Mesenchymal stem cell (in vitro differentiated cells and primary cell): ENCODE results near the gene UTF1.

ENCODE experiments used
- DNase-seq: peaks from one replicate; pipeline ENCODE4 v3.0.0-alpha.2; 2013
- H2AFZ ChIP-seq: one replicate; pipeline ENCODE4 v1.6.1; 2013; ENCODE audit warnings: low read depth, mild to moderate bottlenecking, control low read depth, inconsistent platforms, low read length, moderate library complexity
- H2AK5ac ChIP-seq: 2 replicates; pipeline ENCODE4 v1.6.1; 2013; ENCODE audit warnings: low read length, moderate library complexity, mild to moderate bottlenecking, inconsistent platforms; ENCODE audit not compliant: severe bottlenecking
- H2BK120ac ChIP-seq: one replicate; pipeline ENCODE4 v1.6.1; 2013; ENCODE audit warnings: low read depth, mild to moderate bottlenecking, inconsistent platforms, low read length, moderate library complexity
- H2BK12ac ChIP-seq, 2 experiments: one replicate each; pipeline ENCODE4 v1.6.1; 2013; ENCODE audit warnings: inconsistent platforms in 2 of 2, low read length in 2 of 2, mild to moderate bottlenecking in 2 of 2, moderate library complexity in 2 of 2, control low read depth in 1 of 2
- H2BK15ac ChIP-seq: one replicate; pipeline ENCODE4 v1.6.1; 2013; ENCODE audit warnings: mild to moderate bottlenecking, low read depth, inconsistent platforms; ENCODE audit not compliant: poor library complexity, severe bottlenecking
- H2BK5ac ChIP-seq: 2 replicates; pipeline ENCODE4 v1.6.1; 2013; ENCODE audit warnings: low read depth, mild to moderate bottlenecking, low read length, control low read depth, inconsistent platforms; ENCODE audit not compliant: poor library complexity, severe bottlenecking
- H3K14ac ChIP-seq, 2 experiments: one replicate each; pipeline ENCODE4 v1.6.1; 2013; ENCODE audit warnings: inconsistent platforms in 2 of 2, low read length in 2 of 2, control low read depth in 1 of 2, mild to moderate bottlenecking in 1 of 2, moderate library complexity in 1 of 2
- H3K18ac ChIP-seq, 2 experiments: one replicate each; pipeline ENCODE4 v1.6.1; 2013; ENCODE audit warnings: inconsistent platforms in 2 of 2, low read length in 2 of 2, control low read depth in 1 of 2, low read depth in 1 of 2, mild to moderate bottlenecking in 1 of 2
- H3K23ac ChIP-seq, 2 experiments: one replicate each; pipeline ENCODE4 v1.6.1; 2013; ENCODE audit warnings: inconsistent platforms in 2 of 2, low read length in 2 of 2, mild to moderate bottlenecking in 2 of 2, moderate library complexity in 2 of 2, control low read depth in 1 of 2
- H3K27ac ChIP-seq: 2 replicates; pipeline ENCODE4 v1.5.1; 2013; ENCODE audit warnings: mild to moderate bottlenecking, moderate library complexity, low read length, control low read depth, inconsistent platforms; ENCODE audit not compliant: poor library complexity, severe bottlenecking
- H3K27me3 ChIP-seq, 2 experiments: 2 replicates each; pipeline versions ENCODE4 v1.6.1 to v1.7.0; 2013; ENCODE audit warnings: low read length in 2 of 2, mild to moderate bottlenecking in 2 of 2, moderate library complexity in 2 of 2, control low read depth in 1 of 2, inconsistent platforms in 1 of 2; ENCODE audit not compliant: control insufficient read depth in 1 of 2, insufficient read depth in 1 of 2
- H3K36me3 ChIP-seq, 2 experiments: 2 replicates each; pipeline versions ENCODE4 v1.6.1 to v1.7.0; 2013; ENCODE audit warnings: low read length in 2 of 2, control low read depth in 1 of 2, inconsistent platforms in 1 of 2, low read depth in 1 of 2, mild to moderate bottlenecking in 1 of 2; ENCODE audit not compliant: insufficient read depth in 2 of 2, control insufficient read depth in 1 of 2
- H3K4ac ChIP-seq, 2 experiments: one replicate each; pipeline ENCODE4 v1.6.1; 2013; ENCODE audit warnings: inconsistent platforms in 2 of 2, low read length in 2 of 2, mild to moderate bottlenecking in 2 of 2, moderate library complexity in 2 of 2, control low read depth in 1 of 2, low read depth in 1 of 2
- H3K4me1 ChIP-seq: 2 replicates; pipeline ENCODE4 v1.6.1; 2013; ENCODE audit warnings: low read depth, low read length, control low read depth; ENCODE audit not compliant: control insufficient read depth, insufficient read depth
- H3K4me2 ChIP-seq: 2 replicates; pipeline ENCODE4 v1.6.1; 2013; ENCODE audit warnings: low read length, mild to moderate bottlenecking, inconsistent platforms; ENCODE audit not compliant: poor library complexity, severe bottlenecking
- H3K4me3 ChIP-seq, 2 experiments: 2 replicates each; pipeline versions ENCODE4 v1.5.1 to v1.7.0; 2013; ENCODE audit warnings: low read length in 2 of 2, mild to moderate bottlenecking in 2 of 2, control low read depth in 1 of 2, low read depth in 1 of 2; ENCODE audit not compliant: insufficient read depth in 1 of 2
- H3K79me1 ChIP-seq: replicated peaks from 2 replicates; pipeline ENCODE4 v1.6.1; 2013; ENCODE audit warnings: mild to moderate bottlenecking, control low read depth, low read length, inconsistent platforms; ENCODE audit not compliant: poor library complexity, severe bottlenecking
- H3K9ac ChIP-seq: 2 replicates; pipeline ENCODE4 v1.7.0; 2013; ENCODE audit warnings: mild to moderate bottlenecking, low read length, moderate library complexity
- H3K9me3 ChIP-seq: 2 replicates; pipeline ENCODE4 v1.7.0; 2013; ENCODE audit warnings: mild to moderate bottlenecking, low read length; ENCODE audit not compliant: control insufficient read depth
- H4K8ac ChIP-seq: one replicate; pipeline ENCODE4 v1.6.1; 2013; ENCODE audit warnings: inconsistent platforms, mild to moderate bottlenecking, low read length, moderate library complexity
- H4K91ac ChIP-seq: one replicate; pipeline ENCODE4 v1.6.1; 2013; ENCODE audit warnings: mild to moderate bottlenecking, low read length, inconsistent platforms
- WGBS: methylation state at CpG from one replicate; pipeline ENCODE4 v1.1.7; 2013; ENCODE audit warnings: mixed read lengths; 5-methylcytosine and 5-hydroxymethylcytosine counted together

The UTF1 gene

GRCh38 chr10:133227256-133227655 is 2.8 kb upstream of the UTF1 start:
- no peak overlapping the region for H3K14ac ChIP-seq
- H3K27ac ChIP-seq, result no peak overlapping the region
- no peak overlapping the region for H3K4me2 ChIP-seq
- no peak overlapping the region for H2BK5ac ChIP-seq
- H2AK5ac ChIP-seq, result no peak overlapping the region
- no peak overlapping the region for H4K91ac ChIP-seq
- H2BK15ac ChIP-seq, result no peak overlapping the region
- no peak overlapping the region for H3K4ac ChIP-seq
- no peak overlapping the region for H3K9ac ChIP-seq
- no peak overlapping the region for H3K4me3 ChIP-seq
- no peak for DNase-seq
- H2AFZ ChIP-seq, result no peak overlapping the region
- H3K27me3 ChIP-seq, result peaks cover 32 to 60% of the 10 kb centered on the region in 2 experiments
- peaks cover 11% of the 10 kb centered on the region for H3K4me1 ChIP-seq
- 85% methylated on average over 21 of the region's 21 CpGs for WGBS
- no peak overlapping the region for H3K18ac ChIP-seq
- no peaks in the 10 kb centered on the region for H3K9me3 ChIP-seq
- no peak overlapping the region for H3K23ac ChIP-seq
- no peak overlapping the region for H4K8ac ChIP-seq
- H2BK120ac ChIP-seq, result no peak overlapping the region
- H3K79me1 ChIP-seq, result no peaks in the 10 kb centered on the region
- no peak overlapping the region for H2BK12ac ChIP-seq
- H3K36me3 ChIP-seq, result no peaks in the 10 kb centered on the region

DNA sequence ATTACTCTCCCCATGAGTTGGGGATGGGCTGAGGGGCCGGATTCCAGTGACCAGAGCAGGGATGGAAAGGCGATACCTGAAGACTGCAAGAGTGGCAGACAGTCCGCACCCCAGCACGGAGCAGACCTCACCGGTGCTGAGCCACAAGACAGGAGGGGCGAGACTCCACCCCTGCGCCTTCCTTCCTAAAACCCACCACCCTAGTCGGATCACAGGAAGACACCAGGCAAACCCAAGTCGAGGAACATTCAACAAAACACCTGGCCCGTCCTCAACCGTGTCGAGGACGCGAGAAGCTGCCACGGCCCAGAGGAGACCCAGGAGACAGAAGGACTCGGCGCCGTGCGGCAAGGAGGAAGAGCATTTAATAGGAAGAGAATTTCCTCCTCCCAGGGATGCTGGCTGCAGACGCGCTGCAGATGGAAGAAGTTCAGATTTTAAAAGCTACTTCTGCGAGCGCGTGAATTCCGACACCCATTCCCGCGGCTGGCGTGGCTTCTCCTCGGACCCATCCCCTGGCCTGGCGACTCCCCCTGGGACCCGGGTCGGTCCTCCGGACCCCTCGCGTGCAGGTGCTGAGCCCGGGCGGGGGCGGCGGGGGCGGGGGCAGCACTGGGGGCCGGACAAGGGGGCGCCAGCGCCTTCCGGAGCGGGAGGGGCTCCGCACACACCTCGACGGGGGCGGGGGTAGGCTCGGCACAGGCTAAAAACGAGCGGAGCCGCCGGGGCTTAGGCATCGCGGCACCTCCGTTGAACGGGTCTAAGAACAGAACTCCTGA is 563 bp upstream of the UTF1 start:
- 16% methylated on average over 47 of the region's 58 CpGs for WGBS
- H3K14ac ChIP-seq, result no peak overlapping the region
- H3K4me2 ChIP-seq, result no peak overlapping the region
- H4K8ac ChIP-seq, result no peak overlapping the region
- no peak overlapping the region for H2AFZ ChIP-seq
- no peak overlapping the region for H3K27ac ChIP-seq
- DNase-seq, result no peak
- H2BK15ac ChIP-seq, result no peak overlapping the region
- no peaks in the 10 kb centered on the region for H3K9me3 ChIP-seq
- H2BK12ac ChIP-seq, result no peak overlapping the region
- peaks cover 11% of the 10 kb centered on the region for H3K4me1 ChIP-seq
- no peaks in the 10 kb centered on the region for H3K36me3 ChIP-seq
- H3K18ac ChIP-seq, result no peak overlapping the region
- H3K27me3 ChIP-seq, result peaks cover 53 to 75% of the 10 kb centered on the region in 2 experiments
- H3K9ac ChIP-seq, result no peak overlapping the region
- no peak overlapping the region for H4K91ac ChIP-seq
- H3K23ac ChIP-seq, result no peak overlapping the region
- H2AK5ac ChIP-seq, result no peak overlapping the region
- no peak overlapping the region for H3K4me3 ChIP-seq
- no peak overlapping the region for H3K4ac ChIP-seq
- H3K79me1 ChIP-seq, result no peaks in the 10 kb centered on the region
- H2BK120ac ChIP-seq, result no peak overlapping the region
- no peak overlapping the region for H2BK5ac ChIP-seq

DNA sequence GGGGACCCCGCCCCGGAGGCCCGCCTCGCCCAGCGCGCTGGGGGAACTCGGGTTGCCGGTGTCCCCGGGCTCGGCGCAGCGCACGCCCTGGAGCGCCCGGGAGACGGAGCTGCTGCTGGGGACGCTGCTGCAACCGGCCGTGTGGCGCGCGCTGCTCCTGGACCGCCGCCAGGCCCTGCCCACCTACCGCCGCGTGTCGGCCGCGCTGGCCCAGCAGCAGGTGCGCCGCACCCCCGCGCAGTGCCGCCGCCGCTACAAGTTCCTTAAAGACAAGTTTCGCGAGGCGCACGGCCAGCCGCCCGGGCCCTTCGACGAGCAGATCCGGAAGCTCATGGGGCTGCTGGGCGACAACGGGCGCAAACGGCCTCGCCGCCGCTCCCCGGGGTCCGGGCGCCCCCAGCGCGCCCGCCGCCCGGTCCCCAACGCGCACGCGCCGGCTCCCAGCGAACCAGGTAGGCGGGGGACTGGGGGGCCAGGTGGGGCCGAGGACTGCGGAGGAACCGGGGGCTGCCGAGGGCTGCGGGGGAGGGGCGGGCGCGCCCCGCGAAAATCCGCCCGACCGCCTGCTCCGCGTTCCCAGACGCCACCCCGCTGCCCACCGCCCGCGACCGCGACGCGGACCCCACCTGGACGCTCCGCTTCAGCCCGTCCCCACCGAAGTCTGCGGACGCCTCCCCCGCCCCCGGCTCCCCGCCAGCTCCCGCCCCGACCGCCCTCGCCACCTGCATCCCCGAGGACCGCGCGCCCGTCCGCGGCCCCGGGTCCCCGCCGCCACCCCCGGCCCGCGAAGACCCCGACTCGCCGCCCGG is 574 bp downstream of the UTF1 start:
- DNase-seq, result no peak
- no peak overlapping the region for H4K8ac ChIP-seq
- no peak overlapping the region for H2AK5ac ChIP-seq
- no peak overlapping the region for H4K91ac ChIP-seq
- H3K27me3 ChIP-seq, result peaks cover 56 to 70% of the 10 kb centered on the region in 2 experiments
- H3K4me3 ChIP-seq, result no peak overlapping the region
- no peak overlapping the region for H3K4me2 ChIP-seq
- no peak overlapping the region for H3K14ac ChIP-seq
- H3K9ac ChIP-seq, result no peak overlapping the region
- no peak overlapping the region for H3K18ac ChIP-seq
- H3K9me3 ChIP-seq, result no peaks in the 10 kb centered on the region
- no peak overlapping the region for H3K27ac ChIP-seq
- H3K36me3 ChIP-seq, result no peaks in the 10 kb centered on the region
- WGBS, result 16% methylated on average over 97 of the region's 122 CpGs
- H2BK15ac ChIP-seq, result no peak overlapping the region
- H3K4ac ChIP-seq, result no peak overlapping the region
- H2BK120ac ChIP-seq, result no peak overlapping the region
- H3K23ac ChIP-seq, result no peak overlapping the region
- no peak overlapping the region for H2BK5ac ChIP-seq
- H2BK12ac ChIP-seq, result no peak overlapping the region
- no peak overlapping the region for H2AFZ ChIP-seq
- H3K79me1 ChIP-seq, result no peaks in the 10 kb centered on the region
- H3K4me1 ChIP-seq, result peaks cover 12% of the 10 kb centered on the region

GRCh38 chr10:133231244-133231945 is 1.4 kb downstream of the UTF1 start:
- no peak overlapping the region for H2AFZ ChIP-seq
- WGBS, result 79% methylated on average over 41 of the region's 44 CpGs
- no peak overlapping the region for H3K4ac ChIP-seq
- no peak overlapping the region for H3K18ac ChIP-seq
- H3K27ac ChIP-seq, result no peak overlapping the region
- H2BK12ac ChIP-seq, result no peak overlapping the region
- no peak overlapping the region for H3K4me3 ChIP-seq
- H2AK5ac ChIP-seq, result no peak overlapping the region
- peaks cover 13% of the 10 kb centered on the region for H3K4me1 ChIP-seq
- H3K36me3 ChIP-seq, result no peaks in the 10 kb centered on the region
- H4K8ac ChIP-seq, result no peak overlapping the region
- H3K23ac ChIP-seq, result no peak overlapping the region
- H2BK5ac ChIP-seq, result no peak overlapping the region
- no peak overlapping the region for H2BK15ac ChIP-seq
- no peak overlapping the region for H3K4me2 ChIP-seq
- peaks cover 64 to 71% of the 10 kb centered on the region in 2 experiments for H3K27me3 ChIP-seq
- no peaks in the 10 kb centered on the region for H3K79me1 ChIP-seq
- H3K14ac ChIP-seq, result no peak overlapping the region
- no peak overlapping the region for H2BK120ac ChIP-seq
- no peak overlapping the region for H3K9ac ChIP-seq
- no peak overlapping the region for H4K91ac ChIP-seq
- DNase-seq, result no peak
- no peaks in the 10 kb centered on the region for H3K9me3 ChIP-seq
